HG03039 (cell line): Measurements from ENCODE around the gene RNF150.

Source experiments
- ATAC-seq: cut with Tn5 transposase; IDR thresholded peaks from one replicate; pipeline ENCODE4 v1.9.1; 2021; ENCODE audit warnings: mild to moderate bottlenecking, moderate library complexity; ENCODE audit not compliant: unreplicated experiment

The RNF150 gene

GRCh38 chr4:141035920-141036319 is 97.3 kb downstream of the RNF150 start:
- no peak for ATAC-seq

DNA sequence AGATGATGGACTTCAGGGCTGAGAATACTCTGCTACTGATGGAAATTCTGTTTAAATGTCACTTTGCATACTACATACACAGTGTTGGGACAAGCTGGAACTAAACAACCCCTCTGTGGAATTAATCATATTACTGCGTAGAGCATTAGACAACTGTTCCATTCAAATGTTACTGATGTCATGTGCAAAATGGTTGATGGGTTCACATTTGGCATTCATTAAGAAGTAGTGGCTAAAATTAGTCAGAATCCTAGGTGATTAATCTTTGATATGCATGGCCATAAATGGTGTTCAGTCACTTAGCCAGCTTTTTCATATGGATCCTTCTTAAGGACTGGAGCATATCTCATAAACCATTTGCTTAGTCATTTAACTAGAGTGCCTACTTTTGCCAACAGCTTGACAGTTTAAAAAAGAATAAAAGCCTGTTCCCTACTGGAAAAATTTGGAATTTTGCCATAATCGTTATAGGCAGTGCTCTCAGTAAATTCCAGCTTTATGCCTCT is 105.2 kb downstream of the RNF150 start:
- ATAC-seq = no peak

DNA sequence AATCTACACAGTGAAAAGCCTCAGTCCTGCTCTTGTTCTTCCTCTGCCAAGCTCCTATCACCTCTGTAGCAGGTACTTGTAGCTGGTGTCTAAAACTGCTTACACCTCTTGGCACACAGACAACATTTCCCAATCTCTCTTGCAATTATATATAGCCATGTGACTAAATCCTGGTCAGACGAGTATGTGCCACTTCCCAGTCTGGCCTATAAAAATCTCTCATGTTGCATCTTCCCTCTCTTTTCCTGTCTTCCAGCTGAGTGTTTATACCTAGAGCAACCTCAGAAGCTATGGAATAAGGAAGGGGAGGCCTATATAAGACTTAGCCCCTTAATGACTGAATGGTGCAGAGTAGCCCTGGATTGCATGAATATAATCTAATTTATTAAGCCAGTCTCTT is 105.8 kb downstream of the RNF150 start:
- no peak for ATAC-seq

GRCh38 chr4:141026900-141027299 is 106.4 kb downstream of the RNF150 start:
- ATAC-seq = no peak

GRCh38 chr4:141023051-141023450 is 110.2 kb downstream of the RNF150 start:
- ATAC-seq = no peak

DNA sequence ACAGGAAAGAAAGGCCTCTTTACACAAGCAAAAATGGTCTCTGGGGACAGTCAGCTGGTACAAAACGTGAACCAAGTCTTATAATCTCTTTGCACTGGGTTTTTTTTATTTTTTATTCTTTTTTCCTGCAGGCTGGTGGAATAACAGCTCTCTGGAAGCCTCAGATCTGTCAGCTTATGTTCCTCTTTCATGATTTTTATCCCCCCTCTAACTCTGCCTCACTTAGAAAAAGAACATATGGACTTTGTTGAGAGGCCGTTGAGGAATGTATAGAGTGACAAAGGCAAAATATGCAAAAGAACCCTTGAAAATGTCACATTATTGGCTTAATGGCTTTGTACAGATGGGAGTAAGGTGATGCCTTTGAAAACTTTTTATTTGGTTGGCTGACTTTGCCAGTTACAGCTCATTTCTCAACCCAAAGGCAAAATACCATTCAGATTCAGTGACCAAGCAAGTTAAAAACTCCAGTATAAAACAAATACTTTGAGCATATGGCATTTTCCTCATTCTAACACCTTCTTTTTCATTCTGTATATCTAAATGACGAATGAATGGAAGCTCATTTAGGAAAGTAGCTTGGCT is 111.1 kb downstream of the RNF150 start:
- ATAC-seq = no peak

GRCh38 chr4:141021397-141022110 is 111.7 kb downstream of the RNF150 start:
- ATAC-seq = no peak

DNA sequence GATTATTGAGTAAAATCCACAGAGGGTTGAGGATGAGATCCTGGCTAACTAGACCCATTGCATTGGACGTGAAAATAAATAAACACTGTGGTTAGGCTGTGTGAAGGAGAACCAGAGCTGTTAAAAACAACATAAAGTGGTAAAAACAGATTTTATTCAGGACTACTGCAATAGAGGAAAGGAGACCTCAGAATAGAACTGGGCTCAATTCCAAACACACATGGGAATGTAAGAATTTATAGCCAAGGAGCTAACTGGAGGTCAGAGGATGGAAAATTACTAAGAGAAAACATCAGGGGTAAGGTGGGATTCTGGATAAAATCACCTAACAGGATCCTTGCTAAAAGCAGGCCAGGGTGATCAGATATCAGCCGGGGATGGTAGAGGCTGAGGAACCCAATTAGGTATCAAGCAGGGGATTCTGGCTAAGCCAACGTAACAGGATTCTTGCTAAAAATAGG is 112.4 kb downstream of the RNF150 start:
- no peak for ATAC-seq

GRCh38 chr4:141019768-141020167 is 113.5 kb downstream of the RNF150 start:
- no peak for ATAC-seq

GRCh38 chr4:141016117-141016798 is 117.0 kb downstream of the RNF150 start:
- ATAC-seq = no peak

- ATAC-seq = no peak
Observed at GRCh38 chr4:141013899-141014298, 119.4 kb downstream of the RNF150 start.

DNA sequence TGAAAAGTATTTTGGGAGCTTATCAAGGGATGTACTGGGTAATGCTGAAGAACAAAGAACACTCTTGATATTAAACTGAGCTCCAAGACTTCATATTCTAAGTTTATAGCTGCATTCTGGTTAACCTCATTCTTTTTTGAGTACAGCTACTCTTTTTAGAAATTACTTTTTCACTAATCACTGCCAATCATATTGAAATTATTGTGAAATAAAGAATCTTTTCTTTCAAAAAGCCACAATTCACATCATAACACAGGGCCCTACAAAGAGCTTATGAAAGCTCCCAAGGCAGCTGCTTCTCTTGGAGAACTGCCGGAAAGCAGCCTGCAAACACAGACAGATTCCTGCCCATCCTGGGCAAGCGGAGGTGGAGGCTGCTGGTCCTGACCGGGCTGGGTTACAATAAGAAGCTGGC is 121.4 kb downstream of the RNF150 start:
- no peak for ATAC-seq

- no peak for ATAC-seq
Observed at GRCh38 chr4:141009931-141010330, 123.3 kb downstream of the RNF150 start.

DNA sequence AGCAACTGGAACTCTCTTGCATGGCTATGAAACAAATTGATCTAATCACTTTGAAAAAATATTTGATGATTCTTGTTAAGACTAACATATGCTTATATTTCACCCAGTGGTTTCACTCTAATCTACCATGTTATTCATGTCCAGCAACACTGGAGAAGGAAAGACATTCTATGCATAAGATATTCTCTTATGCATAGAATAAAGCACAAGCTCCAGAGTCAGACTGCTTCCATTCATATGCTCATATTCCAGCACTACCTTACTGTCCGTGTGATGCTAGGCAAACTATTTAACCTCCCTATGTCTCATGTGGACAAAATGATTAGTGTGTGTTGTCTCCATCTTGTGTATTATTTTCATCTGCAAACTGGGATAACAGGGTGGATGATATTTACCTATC is 124.1 kb downstream of the RNF150 start:
- no peak for ATAC-seq

GRCh38 chr4:141006242-141006802 is 126.9 kb downstream of the RNF150 start:
- ATAC-seq = no peak

DNA sequence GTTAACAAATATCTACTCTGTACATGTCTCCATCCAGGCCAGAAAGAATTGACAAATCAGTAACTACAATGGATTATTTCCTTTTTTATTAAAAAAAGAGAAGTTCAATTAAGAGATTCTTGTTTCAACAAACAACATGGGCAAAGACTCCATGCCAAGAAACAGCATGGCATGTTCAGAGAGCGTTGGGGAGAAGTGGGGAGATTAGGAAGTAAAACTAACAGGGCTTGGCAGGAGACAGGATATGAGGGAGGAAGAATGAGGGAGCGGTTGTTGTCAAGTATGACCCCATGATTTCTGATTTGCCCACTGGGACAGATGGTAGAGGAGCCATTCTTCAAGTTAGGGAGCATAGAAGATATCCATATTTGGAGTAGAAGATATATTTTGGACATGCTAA is 128.4 kb downstream of the RNF150 start:
- no peak for ATAC-seq

DNA sequence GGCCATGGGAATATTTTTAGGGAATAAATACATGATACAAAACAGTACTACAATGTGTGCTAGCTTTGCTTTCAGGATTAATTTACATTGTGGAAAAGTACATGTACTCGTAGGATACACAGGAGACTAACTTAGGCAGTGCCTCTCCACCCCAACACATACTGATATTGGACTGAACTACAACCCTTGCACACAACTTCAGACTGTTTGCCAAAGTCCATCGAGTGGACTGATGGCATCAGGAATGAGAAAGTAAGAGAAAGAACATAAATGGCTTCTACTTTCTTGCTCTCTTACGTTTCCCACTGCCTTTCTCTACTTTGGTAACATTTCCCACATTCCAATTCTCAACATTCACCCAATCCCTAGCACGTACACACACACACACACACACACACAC is 130.1 kb downstream of the RNF150 start:
- no peak for ATAC-seq

- no peak for ATAC-seq
Observed at GRCh38 chr4:141002323-141002805, 130.9 kb downstream of the RNF150 start.

GRCh38 chr4:140996766-140997165 is 136.5 kb downstream of the RNF150 start:
- no peak for ATAC-seq

GRCh38 chr4:140995058-140995457 is 138.2 kb downstream of the RNF150 start:
- no peak for ATAC-seq

- ATAC-seq = no peak
Observed at GRCh38 chr4:140994015-140994414, 139.3 kb downstream of the RNF150 start.
